Mammary epithelial cell (primary cell): ENCODE results near the gene GTSE1.

Source experiments
- EZH2 ChIP-seq: IDR thresholded peaks from 2 replicates; pipeline ENCODE4 v1.6.1; 2012; ENCODE audit warnings: low read length, inconsistent platforms, borderline replicate concordance
- TF ChIP-seq, protein P1 (sequence below), 2 donors: IDR thresholded peaks in 1 of 2; conservative IDR thresholded peaks in 1 of 2; 2 replicates each; pipeline ENCODE4 v1.5.1; 2011 to 2012; ENCODE audit warnings: inconsistent platforms in 2 of 2, low read length in 2 of 2, mild to moderate bottlenecking in 2 of 2, control low read depth in 1 of 2, low read depth in 1 of 2; ENCODE audit not compliant: insufficient read depth in 1 of 2; ENCODE audit errors: extremely low read depth in 1 of 2

DNA sequence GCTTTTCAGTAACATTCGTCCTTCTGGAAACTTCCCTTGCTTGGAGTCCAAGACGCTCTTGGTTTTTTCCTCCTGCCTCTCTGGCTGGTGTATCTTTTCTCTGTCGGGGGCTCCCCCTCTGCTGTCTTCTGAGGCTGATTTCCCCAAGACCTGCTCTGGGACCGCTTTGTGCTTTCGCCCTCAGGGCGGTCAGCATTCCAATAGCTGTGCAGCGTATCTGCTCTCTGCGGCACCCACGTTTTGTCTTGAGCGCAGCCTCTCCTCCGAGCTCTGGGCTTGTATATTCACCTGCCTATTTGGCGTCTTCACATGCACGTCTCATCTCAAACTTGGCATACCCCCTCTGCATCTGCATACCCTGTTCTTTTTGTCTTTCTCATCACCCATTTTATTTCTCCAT is 2.4 kb downstream of the GTSE1 start:
- TF ChIP-seq, protein P1, sequence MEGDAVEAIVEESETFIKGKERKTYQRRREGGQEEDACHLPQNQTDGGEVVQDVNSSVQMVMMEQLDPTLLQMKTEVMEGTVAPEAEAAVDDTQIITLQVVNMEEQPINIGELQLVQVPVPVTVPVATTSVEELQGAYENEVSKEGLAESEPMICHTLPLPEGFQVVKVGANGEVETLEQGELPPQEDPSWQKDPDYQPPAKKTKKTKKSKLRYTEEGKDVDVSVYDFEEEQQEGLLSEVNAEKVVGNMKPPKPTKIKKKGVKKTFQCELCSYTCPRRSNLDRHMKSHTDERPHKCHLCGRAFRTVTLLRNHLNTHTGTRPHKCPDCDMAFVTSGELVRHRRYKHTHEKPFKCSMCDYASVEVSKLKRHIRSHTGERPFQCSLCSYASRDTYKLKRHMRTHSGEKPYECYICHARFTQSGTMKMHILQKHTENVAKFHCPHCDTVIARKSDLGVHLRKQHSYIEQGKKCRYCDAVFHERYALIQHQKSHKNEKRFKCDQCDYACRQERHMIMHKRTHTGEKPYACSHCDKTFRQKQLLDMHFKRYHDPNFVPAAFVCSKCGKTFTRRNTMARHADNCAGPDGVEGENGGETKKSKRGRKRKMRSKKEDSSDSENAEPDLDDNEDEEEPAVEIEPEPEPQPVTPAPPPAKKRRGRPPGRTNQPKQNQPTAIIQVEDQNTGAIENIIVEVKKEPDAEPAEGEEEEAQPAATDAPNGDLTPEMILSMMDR (conservative IDR thresholded peaks at IDR 0.05 in 1 of 2, IDR thresholded peaks at IDR 0.05 in 1 of 2; ENCODE audit: extremely low read depth in 1 of 2, insufficient read depth in 1 of 2, low read depth in 1 of 2, low read length in 2 of 2): no peak
- no peak for TF ChIP-seq EZH2
